Fibroblast of the conjunctiva (primary cell): ENCODE data around the gene ARHGEF35.
"Not testable (repeated sequence)": the region's sequence is repeated elsewhere in the genome, so short reads cannot be mapped to it uniquely, and the experiment has no call there.

Experiments used
- DNase-seq: peaks from one replicate; pipeline ENCODE4 v3.0.0-alpha.2; 2010; ENCODE audit warnings: low read depth

ARHGEF35 gene

GRCh38 chr7:144195212-144195872, at the start of gene ARHGEF35:
ARHGEF35 (minus strand) TSS chr7:144195833; CDS start chr7:144188383, 7,450 bp downstream.
- DNase-seq, result not testable (repeated sequence)

GRCh38 chr7:144245372-144245771, 49.7 kb upstream of the ARHGEF35 start:
- DNase-seq, result not testable (repeated sequence)

- DNase-seq, result not testable (repeated sequence)
Observed at GRCh38 chr7:144239365-144239764, 43.7 kb upstream of the ARHGEF35 start, which contains the start of gene OR2A42. OR2A42 (minus strand) TSS chr7:144239605; CDS start chr7:144232843, 6,762 bp downstream.

GRCh38 chr7:144238530-144239082, 43.0 kb upstream of the ARHGEF35 start:
- DNase-seq, result not testable (repeated sequence)

GRCh38 chr7:144233039-144233438, 37.4 kb upstream of the ARHGEF35 start:
- not testable (repeated sequence) for DNase-seq

- DNase-seq, result not testable (repeated sequence)
Observed at GRCh38 chr7:144231027-144231426, 35.4 kb upstream of the ARHGEF35 start.

GRCh38 chr7:144228810-144229209, 33.2 kb upstream of the ARHGEF35 start:
- DNase-seq, result not testable (repeated sequence)

GRCh38 chr7:144226866-144227265, 31.2 kb upstream of the ARHGEF35 start:
- DNase-seq, result not testable (repeated sequence)

- not testable (repeated sequence) for DNase-seq
Observed at GRCh38 chr7:144223675-144224074, 28.0 kb upstream of the ARHGEF35 start.

GRCh38 chr7:144220531-144220930, 24.9 kb upstream of the ARHGEF35 start:
- not testable (repeated sequence) for DNase-seq

- not testable (repeated sequence) for DNase-seq
Observed at GRCh38 chr7:144219149-144219548, 23.5 kb upstream of the ARHGEF35 start.

- DNase-seq, result not testable (repeated sequence)
Observed at GRCh38 chr7:144218581-144218980, 22.9 kb upstream of the ARHGEF35 start.

GRCh38 chr7:144217200-144217599, 21.6 kb upstream of the ARHGEF35 start:
- DNase-seq, result not testable (repeated sequence)

GRCh38 chr7:144205306-144205705, 9.7 kb upstream of the ARHGEF35 start:
- DNase-seq, result not testable (repeated sequence)

- DNase-seq, result not testable (repeated sequence)
Observed at GRCh38 chr7:144203086-144203485, 7.5 kb upstream of the ARHGEF35 start.

- not testable (repeated sequence) for DNase-seq
Observed at GRCh38 chr7:144201978-144202377, 6.3 kb upstream of the ARHGEF35 start.

GRCh38 chr7:144198934-144199333, 3.3 kb upstream of the ARHGEF35 start:
- not testable (repeated sequence) for DNase-seq

- not testable (repeated sequence) for DNase-seq
Observed at GRCh38 chr7:144194453-144194852, 1.2 kb downstream of the ARHGEF35 start.

GRCh38 chr7:144193782-144194181, 1.9 kb downstream of the ARHGEF35 start:
- not testable (repeated sequence) for DNase-seq

- DNase-seq, result not testable (repeated sequence)
Observed at GRCh38 chr7:144188578-144189171, 7.0 kb downstream of the ARHGEF35 start.

- DNase-seq, result not testable (repeated sequence)
Observed at GRCh38 chr7:144187848-144188247, 7.8 kb downstream of the ARHGEF35 start.

- DNase-seq, result not testable (repeated sequence)
Observed at GRCh38 chr7:144183166-144183565, 12.5 kb downstream of the ARHGEF35 start, which contains the start of gene CTAGE4. CTAGE4 (plus strand) TSS chr7:144183466; CDS start chr7:144183504, 38 bp downstream.

- not testable (repeated sequence) for DNase-seq
Observed at GRCh38 chr7:144179165-144179479, 16.5 kb downstream of the ARHGEF35 start.
